Ovary (tissue), 9 donors: ENCODE results near the gene TBPL2. TPM values are rescaled to one million over a fixed set of nuclear protein-coding genes. Genes with fewer than 3 reads are reported as not detected.
A peak's percentile ranks its signal among the peaks of the same experiment; 100 is the strongest.

Source experiments
- DNase-seq, 5 donors: peaks; one replicate each; pipeline ENCODE4 v3.0.0-alpha.2; 2019 to 2020
- H3K27ac ChIP-seq, 2 donors: fragments of 200-600 bp; one replicate each; pipeline versions ENCODE4 v1.5.1 to v1.8.0; 2019 to 2022
- H3K27me3 ChIP-seq: fragments of 200-600 bp; one replicate; pipeline ENCODE4 v1.8.0; 2022
- H3K36me3 ChIP-seq: fragments of 200-600 bp; sonication (generic); one replicate; pipeline ENCODE4 v1.5.1; 2019
- H3K4me1 ChIP-seq: one replicate; pipeline ENCODE4 v1.8.1; 2013; ENCODE audit warnings: mild to moderate bottlenecking, moderate library complexity; ENCODE audit not compliant: insufficient read depth
- H3K4me3 ChIP-seq: fragments of 200-600 bp; sonication (generic); one replicate; pipeline ENCODE4 v1.5.1; 2017
- H3K9me3 ChIP-seq, 2 donors: fragments of 200-600 bp in 1 of 2; sonication (generic) in 1 of 2; one replicate each; pipeline versions ENCODE4 v1.5.1 to v1.8.1; 2013 to 2019; ENCODE audit warnings: mild to moderate bottlenecking in 1 of 2, moderate library complexity in 1 of 2
- CTCF ChIP-seq, 3 donors: fragments of 450-650 bp in 2 of 3; fragments of 200-600 bp in 1 of 3; IDR thresholded peaks; one replicate each; pipeline versions ENCODE4 v1.5.1 to v1.8.0; 2016 to 2022; ENCODE audit warnings: antibody characterized with exemption in 3 of 3, mild to moderate bottlenecking in 1 of 3
- EP300 ChIP-seq: sonication (generic); formaldehyde crosslinking; IDR thresholded peaks from one replicate; pipeline ENCODE4 v1.6.1; 2017; ENCODE audit warnings: antibody characterized with exemption
- POLR2A ChIP-seq: fragments of 450-650 bp; IDR thresholded peaks from one replicate; pipeline ENCODE4 v1.6.1; 2017; ENCODE audit warnings: antibody characterized with exemption, mild to moderate bottlenecking, moderate library complexity
- WGBS, 3 donors: extraction: QIAGEN DNeasy Blood & Tissue Kit in 1 of 3; methylation state at CpG; one replicate each; pipeline versions ENCODE4 v1.1.5 to v1.1.7; 2013 to 2017; 5-methylcytosine and 5-hydroxymethylcytosine counted together
- intact Hi-C, 4 donors: fragments of 100-400 bp; cut with DNase I; formaldehyde crosslinking; loops; one replicate each; pipeline versions ENCODE4 v1.11.0 to v1.15.1; 2022 to 2023
- polyA plus RNA-seq, 2 donors: library from polyadenylated mRNA; stranded (reverse); fragments of 200-250 nt in 1 of 2; fragments of 350-450 nt in 1 of 2; fragmentation: Illumina TruSeq in 1 of 2; extraction: RNeasy Lipid Tissue Mini Kit (QIAGEN cat#74804) in 1 of 2; gene quantifications; one replicate each; pipeline ENCODE4 v1.2.3, GENCODE V29; 2013 to 2014
- total RNA-seq, 7 donors: library from RNA; depleted of rRNA in 2 of 7; stranded (reverse); fragments of >200 nt in 2 of 7; fragmentation: NEBNext Ultra II Directional in 3 of 7; extraction: Animal tissue kit (Norgen Biotek cat#: 25700) in 3 of 7; gene quantifications; one replicate each; pipeline versions ENCODE4 v1.1.0 to v1.2.4, GENCODE V29; 2016 to 2023
- donor health status: DM: no; HTN: no; CAD: no; lungs with moderate emphysema.
- donor health status: DM: no; HTN: no; CAD: no.
- donor health status: Bipolar disorder and iron deficiency.
- donor health status: DM: yes; HTN: yes; CAD: no.
- donor health status: DM: no; HTN: no; CAD: no.
- donor health status: DM: yes; HTN: yes; CAD: no.

TBPL2 gene
- total and polyA plus RNA-seq, 9 donors = 0.05 TPM; not detected in 8

GRCh38 chr14:55433880-55434804 is 6.3 kb downstream of the TBPL2 start:
- TF ChIP-seq POLR2A (no peak), CTCF (IDR thresholded peaks at IDR 0.05) (no peak), EP300 (no peak)
- 64 to 68% (median 64%) methylated on average over 6 of the region's 6 CpGs for WGBS, 3 donors
- intact Hi-C loops = no loop called here
- Histone ChIP-seq H3K9me3 (no peaks in the 10 kb centered on the region), H3K27ac (no peak overlapping the region), H3K4me3 (no peak overlapping the region), H3K36me3 (no peaks in the 10 kb centered on the region), H3K27me3 (no peaks in the 10 kb centered on the region), H3K4me1 (no peaks in the 10 kb centered on the region)
- DNase-seq = no peak

GRCh38 chr14:55432628-55433027 is 7.8 kb downstream of the TBPL2 start:
- Histone ChIP-seq H3K4me1 (no peaks in the 10 kb centered on the region), H3K9me3 (no peaks in the 10 kb centered on the region), H3K27me3 (no peaks in the 10 kb centered on the region), H3K27ac (no peak overlapping the region), H3K4me3 (no peak overlapping the region), H3K36me3 (no peaks in the 10 kb centered on the region)
- intact Hi-C loops = no loop called here
- 65 to 82% (median 80%) methylated on average over 3 of the region's 3 CpGs for WGBS, 3 donors
- TF ChIP-seq POLR2A = no peak
- TF ChIP-seq EP300 = no peak
- TF ChIP-seq CTCF (IDR thresholded peaks at IDR 0.05) = no peak
- no peak for DNase-seq

GRCh38 chr14:55430024-55430690 is 10.3 kb downstream of the TBPL2 start:
- TF ChIP-seq CTCF (IDR thresholded peaks at IDR 0.05) (peak in 1 of 3 donors; percentile 18), EP300 (no peak)
- DNase-seq = peak in 1 of 5 donors; percentile 35
- Histone ChIP-seq H3K36me3 (no peaks in the 10 kb centered on the region), H3K4me3 (no peak overlapping the region), H3K27ac (no peak overlapping the region), H3K27me3 (no peaks in the 10 kb centered on the region), H3K9me3 (no peaks in the 10 kb centered on the region), H3K4me1 (no peaks in the 10 kb centered on the region)
- intact Hi-C loops = no loop called here
- WGBS, 3 donors = 5 to 12% (median 7%) methylated on average over 1 of the region's 1 CpG

GRCh38 chr14:55427439-55427838 is 13.0 kb downstream of the TBPL2 start:
- TF ChIP-seq POLR2A (no peak), EP300 (no peak), CTCF (IDR thresholded peaks at IDR 0.05) (no peak)
- no peak for DNase-seq
- Histone ChIP-seq H3K4me1 (no peaks in the 10 kb centered on the region), H3K36me3 (no peaks in the 10 kb centered on the region), H3K27ac (no peak overlapping the region), H3K9me3 (no peaks in the 10 kb centered on the region), H3K4me3 (no peak overlapping the region), H3K27me3 (no peaks in the 10 kb centered on the region)
- intact Hi-C loops = no loop called here
- 66 to 67% (median 66%) methylated on average over 7 of the region's 7 CpGs for WGBS, 3 donors
